Heart right ventricle (tissue), 16 donors: ENCODE data around the gene RUNX3. TPM values are rescaled to one million over a fixed set of nuclear protein-coding genes. Genes with fewer than 3 reads are reported as not detected.

ENCODE experiments used
- ATAC-seq, 8 donors: fragments of 200-7000 bp; cut with Tn5 transposase; one replicate each; pipeline ENCODE4 v1.9.1; 2020; ENCODE audit warnings: mild to moderate bottlenecking in 8 of 8, moderate library complexity in 8 of 8, moderate number of reproducible peaks in 1 of 8
- DNase-seq, 2 donors: peaks; one replicate each; pipeline ENCODE4 v3.0.0-alpha.2; 2020
- H3K27ac ChIP-seq, 10 donors: fragments of 200-600 bp; sonication (generic) in 2 of 10; one replicate each; pipeline versions ENCODE4 v1.5.0 to v1.8.0; 2020 to 2022; ENCODE audit warnings: mild to moderate bottlenecking in 3 of 10
- H3K27me3 ChIP-seq, 7 donors: fragments of 200-600 bp; one replicate each; pipeline ENCODE4 v1.8.0; 2021 to 2022; ENCODE audit warnings: mild to moderate bottlenecking in 2 of 7
- H3K36me3 ChIP-seq, 9 donors: fragments of 200-600 bp; sonication (generic) in 1 of 9; one replicate each; pipeline versions ENCODE4 v1.5.0 to v1.8.0; 2020 to 2022; ENCODE audit warnings: mild to moderate bottlenecking in 2 of 9
- H3K4me1 ChIP-seq, 9 donors: fragments of 200-600 bp; sonication (generic) in 1 of 9; one replicate each; pipeline versions ENCODE4 v1.5.0 to v1.8.0; 2020 to 2022; ENCODE audit warnings: mild to moderate bottlenecking in 4 of 9
- H3K4me3 ChIP-seq, 10 donors: fragments of 200-600 bp; sonication (generic) in 2 of 10; one replicate each; pipeline versions ENCODE4 v1.5.0 to v1.8.0; 2020 to 2022; ENCODE audit warnings: mild to moderate bottlenecking in 7 of 10, moderate library complexity in 2 of 10
- H3K9me3 ChIP-seq, 11 donors: fragments of 200-600 bp in 10 of 11; sonication (generic) in 2 of 11; one replicate each; pipeline versions ENCODE4 v1.5.0 to v1.8.0; 2013 to 2022; ENCODE audit warnings: mild to moderate bottlenecking in 2 of 11, control low read depth in 1 of 11, moderate library complexity in 1 of 11
- CTCF ChIP-seq, 9 donors: fragments of 200-600 bp; sonication (generic) in 2 of 9; IDR thresholded peaks; one replicate each; pipeline versions ENCODE4 v1.5.0 to v1.8.0; 2021 to 2022; ENCODE audit warnings: antibody characterized with exemption in 9 of 9, mild to moderate bottlenecking in 5 of 9, moderate library complexity in 1 of 9
- WGBS, 2 donors: extraction: QIAGEN DNeasy Blood & Tissue Kit; methylation state at CpG; one replicate each; pipeline ENCODE4 v1.1.7; 2013; ENCODE audit warnings: inconsistent platforms in 1 of 2; 5-methylcytosine and 5-hydroxymethylcytosine counted together
- intact Hi-C, 10 donors: fragments of 100-400 bp; cut with DNase I; formaldehyde crosslinking; loops; one replicate each; pipeline versions ENCODE4 v1.11.1 to v1.14.2; 2022
- polyA plus RNA-seq, 2 donors: library from polyadenylated mRNA; stranded (reverse); fragments of 200-250 nt; gene quantifications; one replicate each; pipeline ENCODE4 v1.2.3, GENCODE V29; 2013
- total RNA-seq, 10 donors: library from RNA; stranded (reverse); fragmentation: NEBNext Ultra II Directional in 3 of 10; extraction: Animal tissue kit (Norgen Biotek cat#: 25700) in 3 of 10; gene quantifications; one replicate each; pipeline versions ENCODE4 v1.2.1 to v1.2.4, GENCODE V29; 2021 to 2023
- donor health status: Arrhythmogenic right ventricular cardiomyopathy.
- donor health status: ischemic (EF 13 %, LVEDD 7.1; RV severe dilation, severe dysfunction).
- donor health status: healthy with polysubstance abuse.
- donor health status: DM: no; HTN: yes; CAD: no.
- donor health status: DM: no; HTN: no; CAD: no.
- donor health status: ischemic (EF 25% LVEDD 6.9; RV normal size, moderate dysfunction).
- donor health status: ischemic (EF 25% LVEDD 5.7; RV mildly dilated, moderate dysfunction).
- donor health status: healthy.
- donor health status: DM: yes; HTN: yes; CAD: no.
- donor health status: Ischemic cardiomyopathy.
- donor health status: ischemic (EF 35%, LVEDD 5.7; RV mildly dilated, moderate dysfunction).
- donor health status: nonischemic (EF 11% LVEDD 7.7; RV severe dilation, severe dysfunction).
- donor health status: DM: yes; HTN: yes; CAD: no.
- donor health status: PGD.
- donor health status: ischemic (EF 29% LVEDD 5.4; RV normal size, mild dysfunction).
- donor health status: nonischemic (EF 23%, LVEDD 6.1; RV moderate dilation, normal function).

RUNX3 gene
- total and polyA plus RNA-seq, 12 donors: 0.07 to 5.9 (median 0.38) TPM

GRCh38 chr1:24902471-24902891, 27.6 kb downstream of the RUNX3 start:
- no peak for TF ChIP-seq CTCF (IDR thresholded peaks at IDR 0.05)
- Histone ChIP-seq H3K27me3 (peaks cover 0 to 70% (median 39%) of the 10 kb centered on the region in 7 donors), H3K27ac (no peak overlapping the region), H3K4me1 (peaks cover 0 to 2% (median 0%) of the 10 kb centered on the region in 9 donors), H3K4me3 (no peak overlapping the region), H3K36me3 (peaks cover 0 to 37% (median 0%) of the 10 kb centered on the region in 9 donors), H3K9me3 (no peaks in the 10 kb centered on the region)
- DNase-seq (no peak), ATAC-seq (no peak)
- WGBS, 2 donors: 92 to 93% methylated on average over 21 to 22 of the region's 22 CpGs
- intact Hi-C loops: loop anchor here in 2 of 10 donors (10.0 kb wide), 1 partner anchor 48 kb away; no protein-coding TSS in a partner anchor

GRCh38 chr1:24901791-24902470, 28.1 kb downstream of the RUNX3 start:
- ATAC-seq: no peak
- no peak for TF ChIP-seq CTCF (IDR thresholded peaks at IDR 0.05)
- 94 to 95% methylated on average over 36 to 38 of the region's 38 CpGs for WGBS, 2 donors
- no peak overlapping the region for H3K27ac ChIP-seq
- no peaks in the 10 kb centered on the region for H3K9me3 ChIP-seq
- H3K27me3 ChIP-seq: peaks cover 0 to 75% (median 39%) of the 10 kb centered on the region in 7 donors
- intact Hi-C loops: loop anchor here in 2 of 10 donors (10.0 kb wide), 1 partner anchor 47 kb away; no protein-coding TSS in a partner anchor
- no peak overlapping the region for H3K4me3 ChIP-seq
- H3K4me1 ChIP-seq: peaks cover 0 to 2% (median 0%) of the 10 kb centered on the region in 9 donors
- DNase-seq: no peak
- peaks cover 0 to 31% (median 0%) of the 10 kb centered on the region in 9 donors for H3K36me3 ChIP-seq

- 77 to 81% methylated on average over 12 of the region's 12 CpGs for WGBS, 2 donors
- TF ChIP-seq CTCF (IDR thresholded peaks at IDR 0.05): no peak
- Histone ChIP-seq H3K4me1 (peaks cover 0 to 2% (median 0%) of the 10 kb centered on the region in 9 donors), H3K27me3 (peaks cover 0 to 74% (median 34%) of the 10 kb centered on the region in 7 donors), H3K4me3 (no peak overlapping the region), H3K9me3 (no peaks in the 10 kb centered on the region), H3K27ac (no peak overlapping the region), H3K36me3 (peaks cover 0 to 24% (median 0%) of the 10 kb centered on the region in 9 donors)
- ATAC-seq: no peak
- intact Hi-C loops: loop anchor here in 2 of 10 donors (10.0 kb wide), 1 partner anchor 46 kb away; no protein-coding TSS in a partner anchor
- no peak for DNase-seq
These were observed 28.9 kb downstream of the RUNX3 start for GRCh38 chr1:24900985-24901781.

- ATAC-seq (no peak), DNase-seq (no peak)
- intact Hi-C loops: loop anchor here in 2 of 10 donors (10.0 kb wide), 1 partner anchor 46 kb away; no protein-coding TSS in a partner anchor
- Histone ChIP-seq H3K9me3 (no peaks in the 10 kb centered on the region), H3K36me3 (peaks cover 0 to 23% (median 0%) of the 10 kb centered on the region in 9 donors), H3K27ac (no peak overlapping the region), H3K4me3 (no peak overlapping the region), H3K27me3 (peaks cover 0 to 70% (median 34%) of the 10 kb centered on the region in 7 donors), H3K4me1 (peaks cover 0 to 2% (median 0%) of the 10 kb centered on the region in 9 donors)
- TF ChIP-seq CTCF (IDR thresholded peaks at IDR 0.05): no peak
- 66 to 71% methylated on average over 9 of the region's 9 CpGs for WGBS, 2 donors
These were observed 29.6 kb downstream of the RUNX3 start for GRCh38 chr1:24900486-24900849.
